D341Med (cell line): Measurements from ENCODE around the gene GPR17.

Source experiments
- DNase-seq: peaks from one replicate; pipeline ENCODE4 v3.0.0; 2012; ENCODE audit warnings: low spot score

GPR17 gene

GRCh38 chr2:127630096-127630863 lies 15.7 kb upstream of the GPR17 start:
- DNase-seq = no peak

DNA sequence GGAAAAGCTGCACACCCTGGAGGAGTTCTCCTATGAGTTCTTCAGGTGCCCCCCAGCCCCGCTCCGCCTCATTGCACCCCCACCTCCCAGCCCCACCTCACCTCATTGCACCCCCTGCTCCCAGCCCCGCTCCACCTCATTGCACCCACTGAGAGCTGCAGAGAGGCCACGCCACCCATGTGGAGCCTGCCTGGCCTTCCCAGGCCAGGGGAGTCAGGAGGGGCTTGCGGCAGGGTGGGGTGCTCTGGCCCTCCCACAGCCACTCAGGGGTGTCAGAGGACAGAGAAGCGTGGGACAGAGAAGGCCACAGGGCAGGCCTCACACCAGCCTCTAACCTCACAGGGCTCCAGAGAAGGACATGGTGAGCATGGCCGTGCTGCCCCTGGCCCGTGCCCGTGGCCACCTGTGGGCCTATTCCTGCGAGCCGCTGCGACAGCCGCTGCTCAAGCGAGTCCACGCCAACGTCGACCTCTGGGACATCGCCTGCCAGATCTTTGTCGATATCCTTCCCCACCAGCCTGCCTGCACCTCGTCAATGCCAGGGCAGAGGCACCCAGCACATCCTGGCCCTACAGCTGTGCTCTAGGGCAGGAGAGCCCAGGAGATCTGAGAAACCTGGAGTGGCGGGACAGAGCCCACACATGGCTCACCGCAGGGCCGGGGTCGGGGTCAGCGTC lies 15.0 kb upstream of the GPR17 start:
- DNase-seq = no peak

DNA sequence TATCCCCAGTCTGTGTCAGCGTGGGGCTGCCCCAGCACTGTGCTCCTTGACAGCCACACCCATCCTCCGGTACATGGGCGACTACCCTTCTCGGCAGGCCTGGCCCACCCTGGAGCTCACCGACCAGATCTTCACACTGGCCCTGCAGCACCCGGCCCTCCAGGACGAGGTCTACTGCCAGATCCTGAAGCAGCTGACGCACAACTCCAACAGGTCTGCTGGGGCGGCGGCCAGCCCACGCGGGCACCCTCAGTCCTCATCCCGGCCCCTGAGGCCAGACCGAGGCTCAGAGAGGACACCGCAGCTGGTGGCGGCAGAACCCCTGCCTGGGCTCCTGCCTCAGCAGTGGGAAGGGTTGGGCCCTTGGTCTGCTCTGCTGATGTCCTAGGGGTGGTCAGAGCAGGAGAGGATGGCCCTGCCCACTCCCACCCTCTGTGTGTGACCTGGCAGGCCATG lies 14.4 kb upstream of the GPR17 start:
- DNase-seq = no peak

GRCh38 chr2:127631997-127632581 lies 13.9 kb upstream of the GPR17 start:
- DNase-seq = no peak

DNA sequence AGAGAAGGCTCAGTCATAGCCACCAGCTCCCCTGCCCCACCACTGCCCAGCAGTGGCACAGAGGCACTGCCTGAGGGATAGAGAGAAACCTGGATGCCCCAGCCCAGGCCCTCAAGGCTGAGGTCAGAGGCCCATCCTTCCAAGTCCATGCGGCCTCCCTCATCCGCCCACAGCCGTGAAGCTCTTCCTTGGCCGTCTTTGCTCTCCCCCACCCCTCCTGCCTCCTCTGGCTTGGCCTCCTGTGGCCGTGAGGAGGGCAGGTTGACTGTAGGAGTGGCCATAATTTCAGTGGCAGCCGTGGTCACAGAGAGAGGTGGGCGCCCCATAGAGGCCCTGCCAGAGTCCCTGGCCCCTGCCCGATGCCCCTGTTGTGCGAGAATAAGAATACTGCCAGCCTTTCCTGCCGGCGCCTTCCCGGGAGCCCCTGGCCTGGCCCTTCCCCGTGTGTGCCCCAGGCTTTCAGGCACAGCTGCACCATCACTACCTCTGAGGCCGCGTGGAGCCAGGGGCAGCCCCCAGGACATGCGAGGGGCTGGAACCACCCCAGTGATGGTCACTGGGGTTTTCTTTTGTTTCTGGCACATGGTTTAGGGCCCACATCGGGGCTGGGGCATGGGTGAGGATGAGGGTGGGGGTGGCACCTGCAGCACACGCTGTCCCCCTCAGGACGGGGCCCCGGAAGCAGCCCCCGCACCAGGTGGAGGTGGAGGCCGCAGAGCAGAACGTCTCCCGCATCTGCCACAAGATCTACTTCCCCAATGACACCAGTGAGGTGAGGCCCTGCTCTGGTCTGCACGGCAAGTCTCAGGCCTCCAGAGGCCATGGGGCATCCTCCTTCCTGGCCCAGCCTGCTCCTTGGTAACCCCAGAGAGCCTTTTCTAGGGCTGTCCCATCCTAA lies 13.1 kb upstream of the GPR17 start:
- no peak for DNase-seq

DNA sequence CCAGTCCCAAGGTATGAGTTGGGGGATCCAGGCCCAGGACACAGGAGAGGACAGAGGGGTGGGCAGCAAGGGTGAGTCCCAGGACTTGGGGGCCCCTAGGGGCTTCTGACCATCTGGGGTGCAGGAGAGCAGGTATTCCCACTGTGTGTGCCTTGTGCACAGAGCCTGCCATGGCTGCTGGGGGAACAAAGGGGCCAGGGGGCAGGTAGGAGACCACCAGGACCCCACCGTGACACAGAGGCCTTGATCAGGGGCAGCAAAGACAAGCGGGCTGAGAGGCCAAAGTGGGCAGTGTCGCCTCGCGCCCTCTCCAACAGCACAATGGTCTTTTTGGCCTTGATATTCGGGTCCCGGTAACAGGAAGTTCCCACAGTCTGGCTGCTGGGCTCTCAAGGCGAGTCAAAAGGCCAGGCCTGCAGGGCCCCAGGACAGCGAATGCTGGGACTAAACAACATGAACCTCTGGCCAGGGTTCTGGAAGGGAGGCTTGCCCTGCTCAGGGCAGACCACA lies 12.3 kb upstream of the GPR17 start:
- no peak for DNase-seq

GRCh38 chr2:127634066-127634617 lies 11.8 kb upstream of the GPR17 start:
- DNase-seq = no peak

- DNase-seq = no peak
These were observed 11.2 kb upstream of the GPR17 start for GRCh38 chr2:127634626-127635379.

GRCh38 chr2:127635380-127636237 lies 10.3 kb upstream of the GPR17 start:
- DNase-seq = no peak

GRCh38 chr2:127636248-127637235 lies 9.4 kb upstream of the GPR17 start:
- no peak for DNase-seq

DNA sequence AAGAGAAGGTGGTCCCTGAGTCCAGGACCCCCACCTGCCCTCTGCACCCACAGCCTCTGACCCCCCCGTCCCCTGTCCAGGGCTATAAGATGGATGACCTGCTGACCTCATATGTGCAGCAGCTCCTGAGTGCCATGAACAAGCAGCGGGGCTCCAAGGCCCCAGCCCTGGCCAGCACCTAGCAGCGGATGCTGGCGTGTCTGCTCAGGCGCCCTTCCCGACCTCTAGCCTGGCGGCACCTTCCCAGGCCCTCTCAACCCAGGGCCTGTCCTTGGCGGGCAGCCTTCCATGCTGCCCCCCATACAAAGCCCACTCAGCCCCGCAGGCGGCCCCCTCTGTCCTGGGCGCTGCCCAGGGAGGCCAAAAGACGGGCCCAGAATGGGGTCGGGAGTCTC lies 8.7 kb upstream of the GPR17 start:
- no peak for DNase-seq

- DNase-seq = no peak
These were observed 8.2 kb upstream of the GPR17 start for GRCh38 chr2:127637725-127638252.

DNA sequence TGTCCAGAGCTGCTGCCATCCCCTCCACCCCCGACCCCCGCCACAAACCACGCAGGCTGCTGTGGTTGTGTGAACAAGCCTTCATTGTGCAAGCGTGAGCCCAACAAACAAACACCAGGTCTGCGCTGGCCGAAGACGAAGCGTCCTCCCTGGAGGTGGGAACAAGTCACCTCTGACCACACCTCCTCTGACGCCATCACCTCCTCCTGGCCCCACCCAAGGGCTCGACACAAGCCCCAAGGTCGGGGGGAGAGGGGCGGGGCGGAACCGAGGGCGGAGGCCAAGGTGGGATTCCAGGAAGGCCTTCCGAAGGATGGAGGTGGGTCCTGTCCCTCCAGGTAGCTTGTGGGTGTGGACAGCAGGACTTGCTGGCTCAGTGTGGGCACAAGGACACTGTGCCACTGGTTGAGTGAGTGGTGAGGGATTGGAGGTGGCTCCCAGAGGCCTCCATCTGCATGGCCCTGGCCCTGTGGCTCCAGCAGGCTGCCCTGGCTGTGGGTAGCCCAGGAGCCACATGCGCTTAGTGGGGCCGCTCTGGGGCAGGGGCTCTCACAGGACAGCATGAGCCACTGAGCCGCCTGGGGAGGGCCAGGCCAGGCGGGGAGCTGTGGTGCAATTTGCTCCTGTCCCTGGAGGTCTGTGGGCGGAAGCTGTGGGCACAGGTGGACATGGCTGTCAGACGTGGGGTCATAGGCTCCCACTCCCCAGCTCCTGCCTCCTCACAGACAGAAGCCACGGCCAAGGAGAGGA lies 7.4 kb upstream of the GPR17 start:
- DNase-seq = no peak

DNA sequence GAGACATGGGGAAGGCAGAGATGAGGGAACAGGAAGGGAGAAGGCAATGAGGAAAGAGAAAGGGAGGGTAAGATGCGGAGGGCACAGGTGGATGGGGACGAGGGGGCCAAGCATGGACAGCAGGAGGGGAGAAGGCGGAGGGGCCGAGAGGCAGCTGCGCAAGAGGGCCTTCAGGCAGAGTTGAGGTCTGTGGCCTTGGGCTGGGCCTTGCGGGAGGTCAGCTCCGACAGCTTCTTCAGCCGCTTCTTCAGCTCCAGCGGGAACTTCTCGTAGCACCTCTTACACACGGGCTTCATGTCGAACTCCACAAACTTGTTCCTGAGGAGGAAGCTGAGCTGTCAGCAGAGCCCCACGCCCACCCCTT lies 6.9 kb upstream of the GPR17 start:
- no peak for DNase-seq

GRCh38 chr2:127640082-127641072 lies 5.6 kb upstream of the GPR17 start:
- no peak for DNase-seq

DNA sequence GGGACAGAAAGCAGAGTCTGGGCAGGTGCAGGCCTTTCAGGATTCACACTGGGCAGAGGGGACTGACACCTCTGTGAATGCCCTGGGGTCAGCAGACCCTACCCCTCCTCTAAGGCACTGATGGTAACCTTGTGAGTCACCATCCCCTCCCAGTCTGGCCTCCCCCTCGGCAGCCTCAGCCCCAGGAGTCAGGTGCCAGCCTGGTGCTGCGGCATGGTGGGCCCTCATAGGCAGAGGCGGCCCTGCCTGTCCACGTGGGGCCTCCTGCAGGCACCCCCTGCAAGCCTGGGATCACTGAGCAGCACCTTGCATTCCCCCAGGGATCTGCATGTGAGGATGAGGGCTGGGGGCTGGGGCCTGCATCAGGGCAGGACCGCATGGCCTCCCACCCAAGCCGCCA lies 4.8 kb upstream of the GPR17 start:
- DNase-seq = no peak
